SK-N-SH (cell line): ENCODE results near the gene IRF2BP2. TPM values are rescaled to one million over a fixed set of nuclear protein-coding genes. Genes with fewer than 3 reads are reported as not detected.

ENCODE experiments used
- CTCF ChIA-PET: fragments of 300-600, 350-600 bp; formaldehyde crosslinking; extraction: SDS; loops from one replicate; lab custom pipeline; 2021; lab: Yijun Ruan, JAX
- POLR2A ChIA-PET: fragments of 350-600 bp; sonication (Branson Sonifier 250); formaldehyde crosslinking; extraction: SDS; loops from one replicate; lab custom pipeline; 2020; ENCODE audit warnings: antibody characterized with exemption, inconsistent platforms; lab: Yijun Ruan, JAX
- DNase-seq: peaks from one replicate; pipeline ENCODE4 v3.0.0; 2012
- H2AFZ ChIP-seq: fragments of 200-600 bp; sonication (generic); 2 replicates; pipeline ENCODE4 v1.8.1; 2016; ENCODE audit warnings: antibody characterized with exemption, mild to moderate bottlenecking, low read depth
- H3F3A ChIP-seq: fragments of 200-600 bp; sonication (generic); replicated peaks from 2 replicates; pipeline ENCODE3; 2016; ENCODE audit warnings: antibody characterized with exemption, mild to moderate bottlenecking; ENCODE audit not compliant: insufficient read depth
- H3K27ac ChIP-seq, 2 experiments: fragments of 200-500 bp in 1 of 2; fragments of 200-600 bp in 1 of 2; sonication (Bioruptor generic) in 1 of 2; sonication (generic), shearing (Covaris generic) in 1 of 2; 2 replicates each; pipeline versions ENCODE4 v1.5.1 to v1.6.1; 2014 to 2016; ENCODE audit warnings: low read depth in 2 of 2, inconsistent platforms in 1 of 2, low read length in 1 of 2, mild to moderate bottlenecking in 1 of 2, mixed read lengths in 1 of 2
- H3K27me3 ChIP-seq: fragments of 200-600 bp; sonication (generic), shearing (Covaris generic); 2 replicates; pipeline ENCODE4 v1.6.1; 2016; ENCODE audit warnings: mixed run types; ENCODE audit not compliant: insufficient read depth
- H3K36me3 ChIP-seq, 2 experiments: fragments of 200-500 bp in 1 of 2; fragments of 200-600 bp in 1 of 2; sonication (Bioruptor generic) in 1 of 2; sonication (generic) in 1 of 2; replicated peaks in 1 of 2; 2 replicates each; pipeline versions ENCODE3 to v1.5.1; 2014 to 2016; ENCODE audit warnings: low read length in 1 of 2, mild to moderate bottlenecking in 1 of 2; ENCODE audit not compliant: insufficient read depth in 2 of 2, control insufficient read depth in 1 of 2
- H3K4me1 ChIP-seq, 2 experiments: fragments of 200-500 bp in 1 of 2; fragments of 200-600 bp in 1 of 2; sonication (Bioruptor generic) in 1 of 2; sonication (generic), shearing (Covaris generic) in 1 of 2; 2 replicates each; pipeline versions ENCODE4 v1.5.1 to v1.6.1; 2014 to 2016; ENCODE audit warnings: low read depth in 1 of 2, low read length in 1 of 2, mixed run types in 1 of 2; ENCODE audit not compliant: insufficient read depth in 2 of 2, control insufficient read depth in 1 of 2
- H3K4me2 ChIP-seq: fragments of 200-600 bp; sonication (generic), shearing (Covaris generic); 2 replicates; pipeline ENCODE4 v1.6.1; 2017; ENCODE audit warnings: mixed run types
- H3K4me3 ChIP-seq, 2 experiments: fragments of 200-500 bp in 1 of 2; fragments of 200-600 bp in 1 of 2; sonication (Bioruptor generic) in 1 of 2; sonication (generic), shearing (Covaris generic) in 1 of 2; 2 replicates each; pipeline versions ENCODE4 v1.5.1 to v1.8.1; 2014 to 2016; ENCODE audit warnings: low read depth in 2 of 2, inconsistent platforms in 1 of 2, low read length in 1 of 2, mild to moderate bottlenecking in 1 of 2, mixed read lengths in 1 of 2, moderate library complexity in 1 of 2
- H3K79me2 ChIP-seq: fragments of 200-600 bp; sonication (generic); 2 replicates; pipeline ENCODE4 v1.8.1; 2017; ENCODE audit warnings: mild to moderate bottlenecking; ENCODE audit not compliant: insufficient read depth
- H3K9ac ChIP-seq: fragments of 200-600 bp; sonication (generic); 2 replicates; pipeline ENCODE4 v1.6.1; 2017; ENCODE audit warnings: mixed run types
- H3K9me2 ChIP-seq: fragments of 200-600 bp; sonication (generic); 2 replicates; pipeline ENCODE4 v1.6.1; 2017; ENCODE audit warnings: mixed run types
- H3K9me3 ChIP-seq: fragments of 200-600 bp; sonication (generic); 2 replicates; pipeline ENCODE4 v1.6.1; 2017; ENCODE audit warnings: mixed run types, mild to moderate bottlenecking, moderate library complexity
- H4K20me1 ChIP-seq: fragments of 200-600 bp; sonication (generic); 2 replicates; pipeline ENCODE4 v1.6.1; 2017; ENCODE audit warnings: mild to moderate bottlenecking, mixed run types; ENCODE audit not compliant: insufficient read depth
- CHD2 ChIP-seq: fragments of 150-350 bp; IDR thresholded peaks from 2 replicates; pipeline ENCODE4 v1.6.1; 2018; ENCODE audit warnings: low read length; ENCODE audit not compliant: partially characterized antibody
- FOSL2 ChIP-seq: IDR thresholded peaks from 2 replicates; pipeline ENCODE4 v1.4.0; 2012; ENCODE audit warnings: low read depth, mild to moderate bottlenecking, moderate library complexity, borderline replicate concordance
- IRF3 ChIP-seq: fragments of 150-350 bp; IDR thresholded peaks from 2 replicates; pipeline ENCODE4 v1.6.1; 2016; ENCODE audit warnings: mild to moderate bottlenecking, low read depth, low read length
- NFIC ChIP-seq: IDR thresholded peaks from 2 replicates; pipeline ENCODE4 v1.4.0; 2012; ENCODE audit warnings: borderline replicate concordance
- PBX3 ChIP-seq: IDR thresholded peaks from 2 replicates; pipeline ENCODE4; 2012
- RAD21 ChIP-seq: IDR thresholded peaks from 2 replicates; pipeline ENCODE4 v1.6.1; 2012; ENCODE audit warnings: mild to moderate bottlenecking, low read length
- RCOR1 ChIP-seq: fragments of 150-350 bp; IDR thresholded peaks from 2 replicates; pipeline ENCODE4 v1.6.1; 2017; ENCODE audit warnings: antibody characterized with exemption, low read length
- RXRA ChIP-seq: IDR thresholded peaks from 2 replicates; pipeline ENCODE4 v1.4.0; 2012; ENCODE audit warnings: low read depth, mild to moderate bottlenecking, borderline replicate concordance
- SIN3A ChIP-seq: IDR thresholded peaks from 2 replicates; pipeline ENCODE4 v1.6.1; 2012; ENCODE audit warnings: low read depth, mild to moderate bottlenecking, low read length, moderate library complexity, borderline replicate concordance
- SMC3 ChIP-seq: IDR thresholded peaks from 2 replicates; pipeline ENCODE4 v1.6.1; 2012; ENCODE audit warnings: low read depth, low read length, improper control_type of control experiment
- TCF12 ChIP-seq: IDR thresholded peaks from 2 replicates; pipeline ENCODE4 v1.4.0; 2012
- USF2 ChIP-seq: fragments of 150-350 bp; IDR thresholded peaks from 2 replicates; pipeline ENCODE4 v1.6.1; 2017; ENCODE audit warnings: antibody characterized with exemption, low read length, low read depth, borderline replicate concordance
- YY1 ChIP-seq: IDR thresholded peaks from 2 replicates; pipeline ENCODE4 v1.4.0; 2012; ENCODE audit warnings: low read depth, mild to moderate bottlenecking
- WGBS: methylation state at CpG from one replicate; pipeline ENCODE4 v1.1.6; 2017; ENCODE audit warnings: low lambda C conversion rate; 5-methylcytosine and 5-hydroxymethylcytosine counted together
- polyA plus RNA-seq, 3 experiments: library from polyadenylated mRNA; depleted of rRNA; stranded (reverse); fragments of >200 nt; gene quantifications; 2 replicates each; pipeline ENCODE4 v1.2.3, GENCODE V29; 2012
- TF ChIP-seq, protein P1 (sequence below): fragments of 200-600 bp; sonication (generic); IDR thresholded peaks from 2 replicates; pipeline ENCODE4 v1.6.1; 2017; ENCODE audit warnings: antibody characterized with exemption, mild to moderate bottlenecking, moderate library complexity
- TF ChIP-seq, protein P2 (sequence below): IDR thresholded peaks from 2 replicates; pipeline ENCODE4 v1.4.0; 2012; ENCODE audit warnings: low read depth, borderline replicate concordance

The IRF2BP2 gene
- polyA plus RNA-seq, 1 of the 3 experiments (the other 2 are of a cell fraction): 73.9 TPM

DNA sequence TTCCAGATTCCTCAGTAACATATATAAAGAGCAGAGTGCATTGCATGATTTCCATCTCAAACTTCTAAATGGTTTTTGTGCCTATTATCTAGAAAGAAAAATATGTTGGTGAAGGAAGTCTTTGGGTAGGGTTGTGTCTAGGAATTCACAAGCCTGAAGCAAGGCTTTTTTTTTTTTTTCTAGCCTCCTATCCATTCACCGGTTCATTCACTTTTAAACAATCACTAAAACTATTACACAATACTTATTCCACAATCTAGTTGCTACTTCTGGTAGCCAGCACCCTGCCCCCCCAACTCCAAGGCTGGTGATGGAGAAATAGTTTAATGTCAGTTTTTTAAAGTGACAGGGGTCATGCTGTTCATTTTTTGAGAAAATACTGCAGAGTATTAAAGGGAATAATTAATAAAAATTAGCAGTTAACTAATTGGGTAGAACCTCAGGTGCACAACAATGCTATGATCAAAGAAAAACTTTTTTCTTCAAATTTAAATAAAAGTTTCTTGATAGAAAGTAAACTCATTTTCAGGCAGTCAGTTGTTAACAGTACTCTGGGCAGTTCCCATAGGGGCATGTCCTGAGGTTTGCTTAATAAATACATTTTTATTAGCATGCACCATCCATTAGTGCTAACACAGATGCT, 10.9 kb downstream of the IRF2BP2 start:
- no peak overlapping the region for H2AFZ ChIP-seq
- H3K4me3 ChIP-seq: peak overlapping the region; percentile 52 to 57
- no peaks in the 10 kb centered on the region for H3K27me3 ChIP-seq
- peaks cover 16 to 22% of the 10 kb centered on the region in 2 experiments for H3K36me3 ChIP-seq
- H3K79me2 ChIP-seq: peaks cover 47% of the 10 kb centered on the region
- H3F3A ChIP-seq: peaks cover 48% of the 10 kb centered on the region
- POLR2A ChIA-PET: interaction anchor here (0.8 to 3.7 kb wide), 8 partner anchors 13 to 126 kb away, joined by 3 to 51 read pairs (median 4); no protein-coding TSS in a partner anchor
- H3K9me3 ChIP-seq: no peaks in the 10 kb centered on the region
- H4K20me1 ChIP-seq: no peaks in the 10 kb centered on the region; the same call in 1 of the 2 replicates
- H3K4me2 ChIP-seq: peak overlapping the region; percentile 62
- no peak for DNase-seq
- CTCF ChIA-PET: interaction anchor here (0.6 to 8.3 kb wide), 16 partner anchors 11 to 484 kb away, joined by 3 to 73 read pairs (median 6); partner anchors contain the start of gene IRF2BP2
- WGBS: 23% methylated on average over 1 of the region's 1 CpG
- no peaks in the 10 kb centered on the region for H3K9me2 ChIP-seq
- H3K9ac ChIP-seq: peak overlapping the region; percentile 94
- TF ChIP-seq PBX3 (no peak), SMC3 (no peak), CHD2 (no peak), NFIC (no peak), RCOR1 (no peak), IRF3 (no peak)
- TF ChIP-seq, protein P1, sequence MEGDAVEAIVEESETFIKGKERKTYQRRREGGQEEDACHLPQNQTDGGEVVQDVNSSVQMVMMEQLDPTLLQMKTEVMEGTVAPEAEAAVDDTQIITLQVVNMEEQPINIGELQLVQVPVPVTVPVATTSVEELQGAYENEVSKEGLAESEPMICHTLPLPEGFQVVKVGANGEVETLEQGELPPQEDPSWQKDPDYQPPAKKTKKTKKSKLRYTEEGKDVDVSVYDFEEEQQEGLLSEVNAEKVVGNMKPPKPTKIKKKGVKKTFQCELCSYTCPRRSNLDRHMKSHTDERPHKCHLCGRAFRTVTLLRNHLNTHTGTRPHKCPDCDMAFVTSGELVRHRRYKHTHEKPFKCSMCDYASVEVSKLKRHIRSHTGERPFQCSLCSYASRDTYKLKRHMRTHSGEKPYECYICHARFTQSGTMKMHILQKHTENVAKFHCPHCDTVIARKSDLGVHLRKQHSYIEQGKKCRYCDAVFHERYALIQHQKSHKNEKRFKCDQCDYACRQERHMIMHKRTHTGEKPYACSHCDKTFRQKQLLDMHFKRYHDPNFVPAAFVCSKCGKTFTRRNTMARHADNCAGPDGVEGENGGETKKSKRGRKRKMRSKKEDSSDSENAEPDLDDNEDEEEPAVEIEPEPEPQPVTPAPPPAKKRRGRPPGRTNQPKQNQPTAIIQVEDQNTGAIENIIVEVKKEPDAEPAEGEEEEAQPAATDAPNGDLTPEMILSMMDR: no peak
- H3K27ac ChIP-seq: peak overlapping the region; percentile 98 to 100
- H3K4me1 ChIP-seq: peaks cover 39 to 52% of the 10 kb centered on the region in 2 experiments

DNA sequence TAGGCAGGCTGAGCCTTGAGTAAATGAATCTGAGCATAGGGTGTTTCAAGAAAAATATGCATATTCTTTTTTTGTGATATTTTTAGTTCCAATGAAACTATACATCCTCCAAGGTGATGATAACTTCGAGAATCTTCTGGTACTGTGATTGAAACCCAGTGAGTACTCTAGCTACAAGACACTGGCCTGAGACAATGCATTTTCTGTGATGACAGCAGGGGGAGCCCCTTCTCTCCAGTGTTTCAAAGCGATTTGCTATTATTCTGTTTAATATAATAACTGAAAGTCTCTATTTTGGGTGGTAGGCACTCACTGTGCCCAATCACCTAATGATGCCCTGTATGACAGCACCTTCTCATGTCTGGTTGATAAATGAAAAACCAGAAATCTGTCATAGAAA, 12.1 kb downstream of the IRF2BP2 start:
- H3K4me3 ChIP-seq: no peak overlapping the region
- no peaks in the 10 kb centered on the region for H3K27me3 ChIP-seq
- CTCF ChIA-PET: interaction anchor here (0.5 to 3.9 kb wide), 22 partner anchors 8 to 495 kb away, joined by 3 to 17 read pairs (median 4); partner anchors contain the start of gene IRF2BP2
- 42% methylated on average over 2 of the region's 2 CpGs for WGBS
- H3K4me1 ChIP-seq: peaks cover 33 to 40% of the 10 kb centered on the region in 2 experiments
- peak; percentile 56 for DNase-seq
- no peak overlapping the region for H3K4me2 ChIP-seq
- peaks cover 36% of the 10 kb centered on the region for H3F3A ChIP-seq
- no peaks in the 10 kb centered on the region for H4K20me1 ChIP-seq
- POLR2A ChIA-PET: no interaction called here
- no peaks in the 10 kb centered on the region for H3K9me3 ChIP-seq
- no peak overlapping the region for H3K9ac ChIP-seq
- peak overlapping the region in 1 of 2 experiments; percentile 83; a peak in 2 of 4 replicates for H3K27ac ChIP-seq
- no peak overlapping the region for H2AFZ ChIP-seq
- no peaks in the 10 kb centered on the region for H3K9me2 ChIP-seq
- H3K36me3 ChIP-seq: peaks cover 8 to 10% of the 10 kb centered on the region in 2 experiments
- H3K79me2 ChIP-seq: peaks cover 35% of the 10 kb centered on the region
- TF ChIP-seq TCF12 (no peak), RXRA (no peak), SIN3A (no peak), FOSL2 (no peak), USF2 (no peak), SMC3 (peak; percentile 67), RAD21 (peak; percentile 74), YY1 (no peak), RCOR1 (no peak)
- TF ChIP-seq, protein P1: peak; percentile 75
- TF ChIP-seq, protein P2, sequence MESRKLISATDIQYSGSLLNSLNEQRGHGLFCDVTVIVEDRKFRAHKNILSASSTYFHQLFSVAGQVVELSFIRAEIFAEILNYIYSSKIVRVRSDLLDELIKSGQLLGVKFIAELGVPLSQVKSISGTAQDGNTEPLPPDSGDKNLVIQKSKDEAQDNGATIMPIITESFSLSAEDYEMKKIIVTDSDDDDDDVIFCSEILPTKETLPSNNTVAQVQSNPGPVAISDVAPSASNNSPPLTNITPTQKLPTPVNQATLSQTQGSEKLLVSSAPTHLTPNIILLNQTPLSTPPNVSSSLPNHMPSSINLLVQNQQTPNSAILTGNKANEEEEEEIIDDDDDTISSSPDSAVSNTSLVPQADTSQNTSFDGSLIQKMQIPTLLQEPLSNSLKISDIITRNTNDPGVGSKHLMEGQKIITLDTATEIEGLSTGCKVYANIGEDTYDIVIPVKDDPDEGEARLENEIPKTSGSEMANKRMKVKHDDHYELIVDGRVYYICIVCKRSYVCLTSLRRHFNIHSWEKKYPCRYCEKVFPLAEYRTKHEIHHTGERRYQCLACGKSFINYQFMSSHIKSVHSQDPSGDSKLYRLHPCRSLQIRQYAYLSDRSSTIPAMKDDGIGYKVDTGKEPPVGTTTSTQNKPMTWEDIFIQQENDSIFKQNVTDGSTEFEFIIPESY: no peak
